Prostate gland (tissue), 2 donors: ENCODE measurements around the gene POGK.

ENCODE experiments used
- CTCF ChIP-seq, 4 experiments: fragments of 200-600 bp in 2 of 4; fragments of 450-650 bp in 2 of 4; sonication (generic) in 2 of 4; IDR thresholded peaks; 1 replicate in 3 of 4; 2 replicates in 1 of 4; pipeline ENCODE4 v1.5.1; 2016 to 2019; ENCODE audit warnings: antibody characterized with exemption in 4 of 4, mild to moderate bottlenecking in 2 of 4, moderate library complexity in 2 of 4
- POLR2A ChIP-seq: fragments of 450-650 bp; IDR thresholded peaks from one replicate; pipeline ENCODE4 v1.6.1; 2016; ENCODE audit warnings: antibody characterized with exemption, mild to moderate bottlenecking

- no peak for TF ChIP-seq CTCF (IDR thresholded peaks at IDR 0.05)
- no peak for TF ChIP-seq POLR2A
Measured at GRCh38 chr1:166874464-166874863, 35.2 kb downstream of the POGK start.
